Endodermal cell (in vitro differentiated cells): ENCODE measurements around the gene SLC44A1. TPM values are rescaled to one million over a fixed set of nuclear protein-coding genes. Genes with fewer than 3 reads are reported as not detected.

Experiments used
- DNase-seq: peaks from one replicate; pipeline ENCODE4 v3.0.0-alpha.2; 2017
- H3K27ac ChIP-seq: 2 replicates; pipeline ENCODE4 v1.5.1; 2013; ENCODE audit warnings: mild to moderate bottlenecking, low read depth, low read length, moderate library complexity
- H3K27me3 ChIP-seq: 2 replicates; pipeline ENCODE4 v1.6.1; 2013; ENCODE audit warnings: mild to moderate bottlenecking, low read length, moderate library complexity; ENCODE audit not compliant: insufficient read depth, control insufficient read depth, poor library complexity, severe bottlenecking
- H3K36me3 ChIP-seq: 2 replicates; pipeline ENCODE4 v1.7.0; 2013; ENCODE audit warnings: mild to moderate bottlenecking, low read length, moderate library complexity; ENCODE audit not compliant: control insufficient read depth, insufficient read depth
- H3K4me1 ChIP-seq: one replicate; pipeline ENCODE4 v1.7.0; 2013; ENCODE audit warnings: low read length; ENCODE audit not compliant: control insufficient read depth, insufficient read depth
- H3K4me3 ChIP-seq: 2 replicates; pipeline ENCODE4 v1.5.1; 2013; ENCODE audit warnings: mild to moderate bottlenecking, low read length, moderate library complexity
- H3K9ac ChIP-seq: 2 replicates; pipeline ENCODE4 v1.6.1; 2013; ENCODE audit warnings: mild to moderate bottlenecking, low read length, moderate library complexity; ENCODE audit not compliant: poor library complexity, severe bottlenecking; ENCODE audit errors: extremely low read depth
- H3K9me3 ChIP-seq: 2 replicates; pipeline ENCODE4 v1.6.1; 2013; ENCODE audit warnings: mild to moderate bottlenecking, low read length, moderate library complexity; ENCODE audit not compliant: control insufficient read depth
- H3K27ac Mint-ChIP-seq: 2 replicates; pipeline ENCODE4 v1.8.0; 2020; ENCODE audit warnings: mixed read lengths
- H3K27me3 Mint-ChIP-seq: 2 replicates; pipeline ENCODE4 v1.8.0; 2021; ENCODE audit warnings: mild to moderate bottlenecking, mixed read lengths; ENCODE audit not compliant: insufficient read depth
- H3K36me3 Mint-ChIP-seq: 2 replicates; pipeline ENCODE4 v1.8.0; 2020; ENCODE audit warnings: low read depth, mixed read lengths
- H3K4me1 Mint-ChIP-seq: 2 replicates; pipeline ENCODE4 v1.8.0; 2020; ENCODE audit warnings: mixed read lengths
- H3K4me3 Mint-ChIP-seq: 2 replicates; pipeline ENCODE4 v1.8.0; 2020; ENCODE audit warnings: mild to moderate bottlenecking, moderate library complexity, mixed read lengths
- H3K9me3 Mint-ChIP-seq: 2 replicates; pipeline ENCODE4 v1.8.0; 2020; ENCODE audit warnings: mild to moderate bottlenecking, mixed read lengths
- WGBS, 2 experiments: methylation state at CpG; one replicate each; pipeline versions ENCODE4 v1.1.5 to v1.1.7; 2013; ENCODE audit warnings: missing lambda C conversion rate in 2 of 2, mixed read lengths in 1 of 2; ENCODE audit not compliant: insufficient coverage in 1 of 2, insufficient read length in 1 of 2; 5-methylcytosine and 5-hydroxymethylcytosine counted together
- total RNA-seq, 2 donors: library from RNA; stranded (reverse); fragmentation: NEBNext Ultra II Directional in 1 of 2; extraction: Animal tissue kit (Norgen Biotek cat#: 25700) in 1 of 2; gene quantifications; 2 replicates in 1 of 2; 3 replicates in 1 of 2; pipeline ENCODE4 v1.2.1, GENCODE V29; 2021
- TF ChIP-seq, protein P1 (sequence below): fragments of 200-600 bp; sonication (generic); conservative IDR thresholded peaks from 2 replicates; pipeline ENCODE4 v1.5.0; 2021; ENCODE audit warnings: antibody characterized with exemption, mild to moderate bottlenecking

The SLC44A1 gene
- total RNA-seq, 2 donors from 2014 or later: 69.7 to 73.4 TPM

DNA sequence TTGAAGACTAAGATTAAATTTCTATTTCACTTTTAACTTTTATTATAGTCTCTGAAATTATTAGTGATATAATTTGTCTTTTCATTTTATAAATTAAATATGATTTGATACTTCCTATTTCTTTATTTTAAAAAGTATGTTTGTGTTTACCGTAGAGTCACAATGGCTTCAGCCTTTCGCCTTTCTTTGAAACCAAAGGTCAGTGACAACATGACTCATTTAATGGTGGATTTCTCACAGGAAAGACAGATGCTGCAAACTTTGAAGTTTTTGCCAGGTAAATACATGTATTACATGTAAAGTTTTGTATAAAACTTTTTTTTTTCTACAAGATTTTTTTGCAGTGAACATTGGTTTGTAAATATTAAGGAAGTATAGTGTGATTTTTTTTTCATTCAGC, 239.8 kb downstream of the SLC44A1 start:
- no peaks in the 10 kb centered on the region for H3K27me3 ChIP-seq
- peaks cover 11% of the 10 kb centered on the region for H3K9me3 ChIP-seq
- Mint-ChIP-seq H3K4me1 (no peaks in the 10 kb centered on the region), H3K36me3 (peaks cover 27% of the 10 kb centered on the region), H3K27ac (no peak overlapping the region), H3K27me3 (no peaks in the 10 kb centered on the region), H3K4me3 (no peak overlapping the region), H3K9me3 (no peaks in the 10 kb centered on the region)
- WGBS, 2 experiments: 98 to 100% methylated on average over 2 of the region's 2 CpGs
- H3K27ac ChIP-seq: no peak overlapping the region
- no peak overlapping the region for H3K4me3 ChIP-seq
- TF ChIP-seq, protein P1, sequence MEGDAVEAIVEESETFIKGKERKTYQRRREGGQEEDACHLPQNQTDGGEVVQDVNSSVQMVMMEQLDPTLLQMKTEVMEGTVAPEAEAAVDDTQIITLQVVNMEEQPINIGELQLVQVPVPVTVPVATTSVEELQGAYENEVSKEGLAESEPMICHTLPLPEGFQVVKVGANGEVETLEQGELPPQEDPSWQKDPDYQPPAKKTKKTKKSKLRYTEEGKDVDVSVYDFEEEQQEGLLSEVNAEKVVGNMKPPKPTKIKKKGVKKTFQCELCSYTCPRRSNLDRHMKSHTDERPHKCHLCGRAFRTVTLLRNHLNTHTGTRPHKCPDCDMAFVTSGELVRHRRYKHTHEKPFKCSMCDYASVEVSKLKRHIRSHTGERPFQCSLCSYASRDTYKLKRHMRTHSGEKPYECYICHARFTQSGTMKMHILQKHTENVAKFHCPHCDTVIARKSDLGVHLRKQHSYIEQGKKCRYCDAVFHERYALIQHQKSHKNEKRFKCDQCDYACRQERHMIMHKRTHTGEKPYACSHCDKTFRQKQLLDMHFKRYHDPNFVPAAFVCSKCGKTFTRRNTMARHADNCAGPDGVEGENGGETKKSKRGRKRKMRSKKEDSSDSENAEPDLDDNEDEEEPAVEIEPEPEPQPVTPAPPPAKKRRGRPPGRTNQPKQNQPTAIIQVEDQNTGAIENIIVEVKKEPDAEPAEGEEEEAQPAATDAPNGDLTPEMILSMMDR: no peak
- H3K9ac ChIP-seq: no peak overlapping the region
- H3K36me3 ChIP-seq: peaks cover 42% of the 10 kb centered on the region
- no peaks in the 10 kb centered on the region for H3K4me1 ChIP-seq
- no peak for DNase-seq

DNA sequence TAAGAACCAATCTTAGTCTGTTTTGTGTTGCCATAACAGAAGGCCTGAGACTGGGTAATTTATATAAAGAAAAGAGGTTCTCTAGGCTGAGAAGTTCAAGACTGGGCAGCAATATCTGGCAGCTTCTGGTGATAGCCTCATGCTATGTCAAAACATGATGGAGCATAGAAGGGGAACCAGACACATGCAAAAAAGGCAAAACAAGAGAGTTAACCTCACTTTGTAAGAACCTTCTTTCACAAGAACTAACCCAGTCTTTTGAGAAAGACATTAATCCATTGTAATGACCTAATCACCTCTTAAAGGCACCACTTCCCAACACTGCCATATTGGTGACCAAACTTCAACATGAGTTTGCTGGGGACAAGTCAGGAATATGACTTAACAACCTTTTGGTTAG, 240.7 kb downstream of the SLC44A1 start:
- no peak for DNase-seq
- H3K27ac ChIP-seq: no peak overlapping the region
- H3K9ac ChIP-seq: no peak overlapping the region
- TF ChIP-seq, protein P1: no peak
- no peaks in the 10 kb centered on the region for H3K27me3 ChIP-seq
- Mint-ChIP-seq H3K4me1 (no peaks in the 10 kb centered on the region), H3K4me3 (no peak overlapping the region), H3K9me3 (peaks cover 6% of the 10 kb centered on the region), H3K27me3 (no peaks in the 10 kb centered on the region), H3K36me3 (peaks cover 31% of the 10 kb centered on the region), H3K27ac (no peak overlapping the region)
- no peak overlapping the region for H3K4me3 ChIP-seq
- H3K4me1 ChIP-seq: no peaks in the 10 kb centered on the region
- peaks cover 11% of the 10 kb centered on the region for H3K9me3 ChIP-seq
- peaks cover 43% of the 10 kb centered on the region for H3K36me3 ChIP-seq

Other genes with a start within 250 kb of the SLC44A1 start
- gene FSD1L, start 203.4 kb downstream of the SLC44A1 start, total RNA-seq: 10 to 100 TPM; 13.4 to 14.3 TPM